Measurements from ENCODE around the gene NEU4.

GRCh38 chr2:241770936-241771285 is 38.1 kb upstream of the NEU4 start:
- TF ChIP-seq CTCF (IDR thresholded peaks at IDR 0.05) (no peak), POLR2A (IDR thresholded peaks at IDR 0.05) (no peak)
